K562 (cell line): ENCODE data around the gene CSF1. TPM values are rescaled to one million over a fixed set of nuclear protein-coding genes. Genes with fewer than 3 reads are reported as not detected.

Experiments used
- CHD7 ChIP-seq: fragments of 200-600 bp; sonication (generic); IDR thresholded peaks from one replicate; pipeline ENCODE4 v1.6.1; 2012; ENCODE audit warnings: mild to moderate bottlenecking, low read depth, low read length, inconsistent platforms
- RAD21 ChIP-seq, 2 experiments: fragments of 250-450 bp in 1 of 2; fragments of 450-650 bp in 1 of 2; sonication (Bioruptor Pico) in 1 of 2; formaldehyde crosslinking in 1 of 2; IDR thresholded peaks in 1 of 2; conservative IDR thresholded peaks in 1 of 2; 2 replicates each; pipeline versions ENCODE4 v1.4.0 to v1.8.0; 2020 to 2022; ENCODE audit warnings: mild to moderate bottlenecking in 2 of 2, moderate library complexity in 1 of 2
- polyA plus RNA-seq, 8 experiments: library from polyadenylated mRNA; depleted of rRNA in 4 of 8; stranded (reverse) in 5 of 8; unstranded in 3 of 8; fragments of >200 nt; fragmentation: Nextera tagmentation in 2 of 8; fragmentation: Illumina TruSeq in 1 of 8; extraction: Ambion mirVana in 2 of 8; extraction: Trizol in 1 of 8; gene quantifications; 2 replicates each; pipeline versions ENCODE4 v1.2.1 to v1.2.3, GENCODE V29; 2011 to 2014; ENCODE audit warnings: inconsistent platforms in 1 of 8, missing spikeins in 1 of 8
- total RNA-seq, 7 experiments: library from RNA; depleted of rRNA in 6 of 7; stranded (reverse); fragments of >200 nt in 6 of 7; fragmentation: Illumina TruSeq in 2 of 7; extraction: Trizol in 2 of 7; gene quantifications; 2 replicates each; pipeline versions ENCODE4 v1.2.1 to v1.2.3, GENCODE V29; 2011 to 2021; ENCODE audit warnings: low replicate concordance in 1 of 7

Gene CSF1
- total and polyA plus RNA-seq, 9 of the 15 experiments (the other 6 are each of a cell fraction or from before 2014, with no cell fraction given), result 0.18 to 11.8 (median 2.8) TPM

DNA sequence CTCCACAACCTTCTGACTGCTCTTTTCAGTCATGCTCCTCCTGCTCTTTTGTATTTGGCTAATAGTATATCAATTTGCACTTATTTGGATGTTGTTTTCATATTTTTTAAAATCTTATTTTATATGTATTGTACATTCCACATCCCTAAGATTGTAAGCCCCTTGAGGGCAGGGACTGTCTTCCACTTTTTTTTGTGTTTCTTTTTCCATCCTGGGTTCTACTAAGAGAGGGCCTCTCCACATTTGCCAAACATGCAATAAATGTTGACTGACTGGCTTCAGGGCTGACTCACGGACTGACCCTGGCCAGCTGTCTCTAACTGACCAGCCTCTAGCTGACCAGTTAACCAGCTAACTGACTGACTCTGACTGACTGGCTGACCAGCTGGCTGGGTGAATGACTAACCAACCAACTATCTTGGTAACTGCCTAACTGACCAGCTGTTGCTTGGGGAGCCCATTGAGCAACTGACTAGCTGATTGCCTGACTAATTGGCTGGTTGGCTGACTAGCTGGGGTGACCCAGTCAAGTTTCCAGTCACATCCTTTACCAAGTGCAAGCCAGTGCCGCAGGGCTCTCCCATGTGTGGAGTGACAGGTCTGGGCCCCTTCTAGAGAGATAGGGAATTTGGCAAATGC lies 16.1 kb downstream of the CSF1 start (continued):
- no peak for TF ChIP-seq CHD7
- TF ChIP-seq RAD21 (CRISPR knock-in tag; conservative IDR thresholded peaks at IDR 0.05 in 1 of 2, IDR thresholded peaks at IDR 0.05 in 1 of 2), result no peak
- TF ChIP-seq, all 486 proteins: peak for 6
